GM19372 (cell line): Measurements from ENCODE around the gene LAMA4.

ENCODE experiments used
- ATAC-seq: cut with Tn5 transposase; IDR thresholded peaks from one replicate; pipeline ENCODE4 v1.9.1; 2021; ENCODE audit warnings: mild to moderate bottlenecking, low read depth, moderate library complexity; ENCODE audit not compliant: unreplicated experiment

LAMA4 gene

DNA sequence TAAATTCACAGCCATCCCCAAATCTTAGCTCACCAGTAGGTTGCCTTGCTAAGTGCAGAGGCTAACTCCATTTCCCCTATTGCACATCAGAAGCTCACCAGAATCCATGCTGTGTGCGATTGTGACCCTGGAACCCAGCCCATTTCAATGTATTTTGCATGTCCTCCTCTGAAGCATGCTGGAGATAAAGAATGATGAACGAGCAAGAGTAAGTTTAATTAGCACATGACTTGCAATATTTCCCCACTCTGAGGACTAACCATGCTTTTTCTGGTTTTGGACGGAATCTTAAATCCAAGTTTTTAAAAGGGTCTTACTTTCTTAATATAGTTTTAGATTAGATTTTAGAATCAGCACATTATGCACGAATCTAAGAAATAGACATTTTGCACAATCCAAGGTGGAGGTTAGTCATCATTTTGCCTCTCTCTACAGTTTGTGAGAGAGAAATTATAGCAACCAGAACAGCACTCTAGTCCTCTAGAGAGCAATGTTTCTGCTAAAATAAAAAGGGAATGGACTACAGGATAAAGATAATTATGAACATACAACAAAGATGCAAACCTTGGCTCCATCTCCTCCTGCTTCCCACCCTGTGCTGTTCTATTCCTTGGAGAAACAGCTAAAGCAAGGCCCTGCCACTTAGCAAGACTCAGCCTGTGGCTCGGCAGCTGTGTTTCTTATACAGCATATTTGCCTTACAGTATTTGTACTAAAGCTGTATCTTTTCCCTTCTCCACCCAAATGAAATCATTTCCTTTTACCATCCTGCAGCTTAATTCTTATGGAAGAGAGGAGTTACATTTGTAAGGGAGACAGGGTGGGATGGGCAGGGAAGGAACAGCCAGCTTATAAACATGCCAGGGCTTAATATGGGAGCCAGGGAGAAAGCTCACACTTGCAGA is 24.9 kb upstream of the LAMA4 start:
- no peak for ATAC-seq

GRCh38 chr6:112275365-112275764 is 21.0 kb upstream of the LAMA4 start:
- ATAC-seq = no peak

GRCh38 chr6:112274774-112275173 is 20.4 kb upstream of the LAMA4 start:
- no peak for ATAC-seq

DNA sequence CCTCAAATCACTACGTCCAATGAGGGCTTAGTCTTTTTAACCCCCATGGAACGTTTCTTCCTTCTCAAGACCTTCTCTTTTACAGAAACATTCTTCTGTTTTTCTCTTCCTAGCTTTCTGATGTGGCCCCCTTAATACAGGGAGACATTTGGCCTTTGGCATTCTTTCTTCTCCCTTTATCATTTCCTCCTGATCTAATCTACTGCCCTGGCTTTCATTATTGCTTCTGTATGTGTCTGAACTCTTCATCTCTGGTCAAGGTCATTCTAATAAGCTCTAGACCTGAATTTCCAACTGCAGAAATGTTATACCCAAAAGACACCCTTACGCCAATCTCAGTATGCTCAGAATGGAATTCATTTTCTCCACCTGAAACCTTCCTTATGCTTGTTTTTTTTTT is 18.4 kb upstream of the LAMA4 start:
- no peak for ATAC-seq

- ATAC-seq = no peak
Measured at GRCh38 chr6:112270756-112271155, 16.4 kb upstream of the LAMA4 start.

DNA sequence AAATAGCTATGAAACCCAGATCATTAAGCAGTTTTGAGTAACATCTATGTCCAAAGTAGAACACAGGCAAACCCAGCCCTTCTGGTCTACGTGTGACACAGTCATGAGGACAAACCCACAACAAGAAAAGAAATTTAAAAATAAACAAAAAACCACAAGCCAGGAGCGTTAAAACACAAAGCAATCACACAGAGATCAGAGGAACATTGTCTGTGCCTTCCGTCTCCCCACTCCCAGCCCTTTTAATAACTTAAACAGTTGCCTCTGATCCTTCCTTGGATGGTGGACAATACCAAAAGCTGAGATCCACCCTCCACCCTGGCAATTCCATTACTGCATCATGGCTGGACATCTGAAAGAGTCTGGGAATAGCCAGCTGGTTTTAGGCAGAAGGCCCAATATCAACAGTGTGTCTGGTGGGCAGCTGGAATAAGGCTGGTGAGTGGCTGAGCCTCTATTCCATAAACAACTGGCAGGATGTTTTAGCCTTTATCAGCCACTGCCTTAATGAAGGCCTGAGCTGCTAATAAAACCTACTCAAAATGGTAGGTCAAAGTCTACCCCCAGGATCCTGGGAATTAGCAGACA is 15.7 kb upstream of the LAMA4 start:
- ATAC-seq = no peak

DNA sequence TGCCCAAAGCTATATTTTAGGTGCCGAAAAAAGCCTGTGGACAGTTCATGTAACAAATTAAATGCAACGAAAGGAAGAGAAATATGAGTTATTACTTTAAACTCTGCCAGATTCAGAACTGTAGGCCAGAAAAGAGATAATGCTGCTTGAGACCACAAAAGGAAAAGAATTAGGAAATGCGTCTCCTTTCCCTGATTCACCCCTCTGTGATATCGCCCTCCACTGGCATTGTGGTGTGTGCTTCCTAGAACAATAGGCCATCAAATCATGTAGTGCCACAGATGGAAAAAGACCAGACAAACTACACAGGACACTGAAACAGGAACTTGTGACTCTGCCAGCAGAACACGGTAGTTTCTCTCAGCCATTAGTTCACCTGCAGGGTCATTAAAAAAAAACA is 14.7 kb upstream of the LAMA4 start:
- ATAC-seq = no peak

DNA sequence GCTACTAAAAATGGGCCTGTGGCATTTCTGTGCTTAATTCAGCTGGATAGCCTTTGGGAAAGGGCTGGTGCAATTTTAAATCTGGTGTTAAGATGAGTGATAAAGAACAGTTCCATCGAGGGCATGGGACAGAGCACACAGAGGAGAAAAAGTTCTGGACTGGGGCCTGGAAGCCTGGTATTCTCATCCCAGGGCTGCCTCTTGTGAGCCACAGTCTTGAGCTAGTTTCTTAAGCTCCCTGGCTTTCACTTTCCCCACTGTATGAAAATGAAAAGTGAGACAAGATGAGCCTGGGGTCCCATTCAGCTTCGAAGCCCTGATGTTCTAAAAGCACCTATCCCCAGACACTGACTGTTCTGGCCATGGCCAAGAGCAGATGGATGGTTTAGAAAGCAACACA is 14.3 kb upstream of the LAMA4 start:
- ATAC-seq = no peak

DNA sequence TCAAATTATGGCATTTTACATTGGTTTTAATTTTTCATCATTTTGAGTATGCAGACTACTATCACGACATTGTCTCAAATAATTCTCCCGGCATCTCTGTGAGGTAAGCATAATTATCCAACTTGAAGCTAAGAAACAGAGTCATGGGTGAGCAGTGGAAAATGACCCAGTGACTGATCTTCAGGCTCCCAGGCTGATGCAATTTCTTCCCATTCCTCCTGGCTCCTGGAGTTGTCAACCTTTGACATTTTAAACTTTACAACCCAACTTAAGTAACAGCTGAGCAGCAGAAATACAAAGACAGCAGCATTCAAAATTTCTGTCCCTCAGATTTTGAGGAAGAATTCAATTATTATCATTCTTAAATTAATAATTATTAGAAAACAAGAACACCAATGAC is 13.7 kb upstream of the LAMA4 start:
- no peak for ATAC-seq

DNA sequence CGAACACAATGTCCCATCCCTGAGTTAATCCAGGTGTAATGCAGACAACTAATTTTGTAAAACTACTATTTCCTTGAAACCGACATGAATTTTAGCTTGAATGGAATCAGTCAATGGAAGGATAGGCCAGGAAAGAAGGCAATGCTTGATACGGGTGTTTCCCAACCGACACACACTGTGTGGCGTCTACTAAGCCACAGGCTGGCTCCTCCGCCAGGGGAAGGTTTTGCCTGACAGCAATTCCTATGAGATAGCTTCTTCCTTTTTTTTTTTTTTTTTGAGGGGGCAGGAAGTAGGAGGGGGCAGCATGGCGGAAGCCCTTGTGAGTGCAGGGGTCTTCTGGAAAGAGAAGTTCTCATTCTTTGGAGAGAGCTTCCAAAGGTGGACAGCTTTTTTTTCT is 12.0 kb upstream of the LAMA4 start:
- ATAC-seq = no peak

GRCh38 chr6:112259337-112259675 is 4.9 kb upstream of the LAMA4 start:
- ATAC-seq = no peak

DNA sequence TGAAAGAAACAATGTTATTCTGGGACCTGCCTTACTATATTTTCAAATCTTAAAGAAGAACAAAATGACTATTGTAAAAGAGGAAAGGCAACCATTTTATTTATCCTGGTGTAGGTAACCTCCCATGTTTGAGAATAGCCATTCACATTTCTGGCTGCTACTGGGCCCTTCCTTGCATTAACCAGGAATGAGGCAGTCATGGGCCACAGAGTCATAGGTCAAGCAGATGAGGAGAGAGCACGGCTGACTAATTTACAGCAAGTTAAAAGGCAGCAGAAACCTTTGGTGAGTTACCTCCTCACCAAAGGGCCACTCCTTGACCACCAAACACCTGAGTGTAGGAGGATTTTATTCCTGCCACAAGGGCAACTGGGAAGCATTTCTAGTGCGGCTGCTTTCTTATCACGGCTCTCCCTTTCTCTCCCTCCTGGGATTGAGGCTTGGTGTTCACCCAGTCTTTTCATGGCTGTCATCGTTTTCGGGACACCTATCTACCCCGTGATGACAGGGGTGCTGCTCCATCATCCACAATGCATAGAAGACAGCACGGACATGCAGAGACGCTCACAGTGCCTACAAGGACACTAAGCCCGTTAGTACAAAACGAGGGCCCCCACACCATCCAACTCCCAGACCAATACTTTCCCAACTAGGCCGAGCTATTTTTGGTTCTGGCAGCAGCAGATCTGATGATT is 4.4 kb upstream of the LAMA4 start:
- no peak for ATAC-seq

- no peak for ATAC-seq
Measured at GRCh38 chr6:112257178-112257855, 3.0 kb upstream of the LAMA4 start.

DNA sequence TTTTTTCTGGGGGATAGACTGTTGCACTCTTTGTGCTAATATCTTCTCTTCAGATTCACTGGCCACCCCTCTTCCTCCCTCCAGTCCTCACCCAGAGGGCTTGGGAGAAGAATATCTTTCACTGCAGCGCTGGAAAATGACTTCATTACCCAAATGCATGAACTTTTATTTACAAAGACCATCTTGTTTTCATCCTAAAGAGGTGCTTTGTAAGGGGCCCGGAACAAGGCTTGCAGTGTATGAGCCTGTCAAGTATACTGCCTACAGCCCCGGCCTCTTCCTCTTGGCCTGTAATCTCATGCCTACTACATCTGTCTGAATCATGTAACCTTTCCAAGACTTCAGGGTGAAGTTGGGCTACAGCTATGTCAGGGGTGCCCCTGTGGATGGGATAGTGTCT is 554 bp upstream of the LAMA4 start:
- no peak for ATAC-seq

GRCh38 chr6:112253498-112253840 is 898 bp downstream of the LAMA4 start:
- no peak for ATAC-seq

- no peak for ATAC-seq
Measured at GRCh38 chr6:112252571-112253497, 1.5 kb downstream of the LAMA4 start.

- ATAC-seq = no peak
Measured at GRCh38 chr6:112251171-112251875, 3.0 kb downstream of the LAMA4 start.

DNA sequence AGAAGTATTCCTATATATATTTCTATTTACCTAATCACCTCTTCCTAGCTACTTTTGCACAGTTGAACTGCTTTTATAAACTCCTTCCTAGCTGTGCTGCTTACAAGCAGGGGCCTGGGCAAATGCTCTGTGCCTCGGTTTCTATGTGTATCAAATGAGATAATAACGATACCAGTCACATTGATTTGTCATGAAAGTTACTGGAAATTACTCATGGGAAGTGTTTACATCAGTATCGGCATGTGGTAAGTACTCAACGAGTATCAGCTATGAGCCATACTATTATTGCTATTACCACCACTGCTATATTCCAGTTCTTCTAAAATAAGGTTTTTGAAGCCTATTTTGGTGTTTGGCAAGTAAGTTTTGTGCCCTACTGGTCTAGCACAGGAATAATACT is 4.9 kb downstream of the LAMA4 start:
- ATAC-seq = no peak

GRCh38 chr6:112247275-112247674 is 7.1 kb downstream of the LAMA4 start:
- no peak for ATAC-seq
